ENCODE results near the gene NAV2. TPM values are rescaled to one million over a fixed set of nuclear protein-coding genes. Genes with fewer than 3 reads are reported as not detected.

The NAV2 gene
- total RNA-seq, 4 donors from 2014 or later = 9.1 to 34.7 (median 22.2) TPM

- DNase-seq (ENCODE audit: low spot score in 2 of 2) = no peak
- no peak overlapping the region for H3K4me3 ChIP-seq
- peaks cover 8% of the 10 kb centered on the region for H3K4me1 ChIP-seq
- no peak for TF ChIP-seq CTCF (IDR thresholded peaks at IDR 0.05)
- TF ChIP-seq POLR2A (IDR thresholded peaks at IDR 0.05) = no peak
- no peak for TF ChIP-seq EP300 (IDR thresholded peaks at IDR 0.05)
- TF ChIP-seq POLR2AphosphoS5 (IDR thresholded peaks at IDR 0.05) = no peak
- no peak overlapping the region for H3K27ac ChIP-seq
- no peaks in the 10 kb centered on the region for H3K9me3 ChIP-seq
- no peaks in the 10 kb centered on the region for H3K27me3 ChIP-seq
- no peaks in the 10 kb centered on the region for H3K36me3 ChIP-seq
- 93% methylated on average over 3 of the region's 4 CpGs for WGBS
Observed at GRCh38 chr11:19743622-19744021, 31.0 kb downstream of the NAV2 start.

- Histone ChIP-seq H3K4me3 (no peak overlapping the region), H3K27me3 (no peaks in the 10 kb centered on the region), H3K27ac (no peak overlapping the region), H3K4me1 (peaks cover 8% of the 10 kb centered on the region), H3K9me3 (no peaks in the 10 kb centered on the region), H3K36me3 (no peaks in the 10 kb centered on the region)
- DNase-seq (ENCODE audit: low spot score in 2 of 2) = no peak
- TF ChIP-seq POLR2A (IDR thresholded peaks at IDR 0.05) = no peak
- no peak for TF ChIP-seq CTCF (IDR thresholded peaks at IDR 0.05)
- TF ChIP-seq POLR2AphosphoS5 (IDR thresholded peaks at IDR 0.05) = no peak
- no peak for TF ChIP-seq EP300 (IDR thresholded peaks at IDR 0.05)
Observed at GRCh38 chr11:19744130-19744529, 31.5 kb downstream of the NAV2 start.

GRCh38 chr11:19746086-19746485 is 33.4 kb downstream of the NAV2 start:
- WGBS = 92% methylated on average over 3 of the region's 3 CpGs
- TF ChIP-seq POLR2AphosphoS5 (IDR thresholded peaks at IDR 0.05) (no peak), POLR2A (IDR thresholded peaks at IDR 0.05) (no peak), CTCF (IDR thresholded peaks at IDR 0.05) (no peak), EP300 (IDR thresholded peaks at IDR 0.05) (no peak)

GRCh38 chr11:19747634-19748033 is 35.0 kb downstream of the NAV2 start:
- DNase-seq (ENCODE audit: low spot score in 2 of 2) = no peak
- H3K27ac ChIP-seq = no peak overlapping the region
- no peak overlapping the region for H3K4me3 ChIP-seq
- H3K4me1 ChIP-seq = peaks cover 2% of the 10 kb centered on the region
- WGBS = 87% methylated on average over 2 of the region's 2 CpGs
- no peaks in the 10 kb centered on the region for H3K27me3 ChIP-seq
- no peaks in the 10 kb centered on the region for H3K9me3 ChIP-seq
- TF ChIP-seq POLR2AphosphoS5 (IDR thresholded peaks at IDR 0.05) = no peak
- no peak for TF ChIP-seq EP300 (IDR thresholded peaks at IDR 0.05)
- no peak for TF ChIP-seq CTCF (IDR thresholded peaks at IDR 0.05)
- TF ChIP-seq POLR2A (IDR thresholded peaks at IDR 0.05) = no peak
- H3K36me3 ChIP-seq = no peaks in the 10 kb centered on the region

More at GRCh38 chr11:19746086-19746485, 33.4 kb downstream of the NAV2 start:
- H3K27ac ChIP-seq = no peak overlapping the region
- no peaks in the 10 kb centered on the region for H3K36me3 ChIP-seq
- no peaks in the 10 kb centered on the region for H3K27me3 ChIP-seq
- no peak for DNase-seq (ENCODE audit: low spot score in 2 of 2)
- no peak overlapping the region for H3K4me3 ChIP-seq
- H3K9me3 ChIP-seq = no peaks in the 10 kb centered on the region
- H3K4me1 ChIP-seq = peaks cover 5% of the 10 kb centered on the region

- no peak for TF ChIP-seq POLR2AphosphoS5 (IDR thresholded peaks at IDR 0.05)
- H3K36me3 ChIP-seq = no peaks in the 10 kb centered on the region
- no peak overlapping the region for H3K27ac ChIP-seq
- 95% methylated on average over 4 of the region's 4 CpGs for WGBS
- peaks cover 2% of the 10 kb centered on the region for H3K4me1 ChIP-seq
- no peak for DNase-seq (ENCODE audit: low spot score in 2 of 2)
- no peaks in the 10 kb centered on the region for H3K27me3 ChIP-seq
- no peaks in the 10 kb centered on the region for H3K9me3 ChIP-seq
- H3K4me3 ChIP-seq = no peak overlapping the region
Observed at GRCh38 chr11:19751055-19751454, 38.4 kb downstream of the NAV2 start.

- peaks cover 11% of the 10 kb centered on the region for H3K4me1 ChIP-seq
- H3K4me3 ChIP-seq = no peak overlapping the region
- 83% methylated on average over 5 of the region's 5 CpGs for WGBS
- DNase-seq (ENCODE audit: low spot score in 2 of 2) = no peak
- TF ChIP-seq CTCF (IDR thresholded peaks at IDR 0.05) (no peak), EP300 (IDR thresholded peaks at IDR 0.05) (no peak), POLR2AphosphoS5 (IDR thresholded peaks at IDR 0.05) (no peak), POLR2A (IDR thresholded peaks at IDR 0.05) (no peak)
- no peak overlapping the region for H3K27ac ChIP-seq
- H3K27me3 ChIP-seq = no peaks in the 10 kb centered on the region
- no peaks in the 10 kb centered on the region for H3K9me3 ChIP-seq
- no peaks in the 10 kb centered on the region for H3K36me3 ChIP-seq
Observed at GRCh38 chr11:19753451-19754106, 40.9 kb downstream of the NAV2 start.
